SK-N-SH (cell line): ENCODE measurements around the gene RPL11. TPM values are rescaled to one million over a fixed set of nuclear protein-coding genes. Genes with fewer than 3 reads are reported as not detected.

Source experiments
- CTCF ChIA-PET: fragments of 300-600, 350-600 bp; formaldehyde crosslinking; extraction: SDS; loops from one replicate; lab custom pipeline; 2021; lab: Yijun Ruan, JAX
- POLR2A ChIA-PET: fragments of 350-600 bp; sonication (Branson Sonifier 250); formaldehyde crosslinking; extraction: SDS; loops from one replicate; lab custom pipeline; 2020; ENCODE audit warnings: antibody characterized with exemption, inconsistent platforms; lab: Yijun Ruan, JAX
- DNase-seq: peaks from one replicate; pipeline ENCODE4 v3.0.0; 2012
- H2AFZ ChIP-seq: fragments of 200-600 bp; sonication (generic); 2 replicates; pipeline ENCODE4 v1.8.1; 2016; ENCODE audit warnings: antibody characterized with exemption, mild to moderate bottlenecking, low read depth
- H3F3A ChIP-seq: fragments of 200-600 bp; sonication (generic); replicated peaks from 2 replicates; pipeline ENCODE3; 2016; ENCODE audit warnings: antibody characterized with exemption, mild to moderate bottlenecking; ENCODE audit not compliant: insufficient read depth
- H3K27ac ChIP-seq, 2 experiments: fragments of 200-500 bp in 1 of 2; fragments of 200-600 bp in 1 of 2; sonication (Bioruptor generic) in 1 of 2; sonication (generic), shearing (Covaris generic) in 1 of 2; 2 replicates each; pipeline versions ENCODE4 v1.5.1 to v1.6.1; 2014 to 2016; ENCODE audit warnings: low read depth in 2 of 2, inconsistent platforms in 1 of 2, low read length in 1 of 2, mild to moderate bottlenecking in 1 of 2, mixed read lengths in 1 of 2
- H3K27me3 ChIP-seq: fragments of 200-600 bp; sonication (generic), shearing (Covaris generic); 2 replicates; pipeline ENCODE4 v1.6.1; 2016; ENCODE audit warnings: mixed run types; ENCODE audit not compliant: insufficient read depth
- H3K36me3 ChIP-seq, 2 experiments: fragments of 200-500 bp in 1 of 2; fragments of 200-600 bp in 1 of 2; sonication (Bioruptor generic) in 1 of 2; sonication (generic) in 1 of 2; replicated peaks in 1 of 2; 2 replicates each; pipeline versions ENCODE3 to v1.5.1; 2014 to 2016; ENCODE audit warnings: low read length in 1 of 2, mild to moderate bottlenecking in 1 of 2; ENCODE audit not compliant: insufficient read depth in 2 of 2, control insufficient read depth in 1 of 2
- H3K4me1 ChIP-seq, 2 experiments: fragments of 200-500 bp in 1 of 2; fragments of 200-600 bp in 1 of 2; sonication (Bioruptor generic) in 1 of 2; sonication (generic), shearing (Covaris generic) in 1 of 2; 2 replicates each; pipeline versions ENCODE4 v1.5.1 to v1.6.1; 2014 to 2016; ENCODE audit warnings: low read depth in 1 of 2, low read length in 1 of 2, mixed run types in 1 of 2; ENCODE audit not compliant: insufficient read depth in 2 of 2, control insufficient read depth in 1 of 2
- H3K4me2 ChIP-seq: fragments of 200-600 bp; sonication (generic), shearing (Covaris generic); 2 replicates; pipeline ENCODE4 v1.6.1; 2017; ENCODE audit warnings: mixed run types
- H3K4me3 ChIP-seq, 2 experiments: fragments of 200-500 bp in 1 of 2; fragments of 200-600 bp in 1 of 2; sonication (Bioruptor generic) in 1 of 2; sonication (generic), shearing (Covaris generic) in 1 of 2; 2 replicates each; pipeline versions ENCODE4 v1.5.1 to v1.8.1; 2014 to 2016; ENCODE audit warnings: low read depth in 2 of 2, inconsistent platforms in 1 of 2, low read length in 1 of 2, mild to moderate bottlenecking in 1 of 2, mixed read lengths in 1 of 2, moderate library complexity in 1 of 2
- H3K79me2 ChIP-seq: fragments of 200-600 bp; sonication (generic); 2 replicates; pipeline ENCODE4 v1.8.1; 2017; ENCODE audit warnings: mild to moderate bottlenecking; ENCODE audit not compliant: insufficient read depth
- H3K9ac ChIP-seq: fragments of 200-600 bp; sonication (generic); 2 replicates; pipeline ENCODE4 v1.6.1; 2017; ENCODE audit warnings: mixed run types
- H3K9me2 ChIP-seq: fragments of 200-600 bp; sonication (generic); 2 replicates; pipeline ENCODE4 v1.6.1; 2017; ENCODE audit warnings: mixed run types
- H3K9me3 ChIP-seq: fragments of 200-600 bp; sonication (generic); 2 replicates; pipeline ENCODE4 v1.6.1; 2017; ENCODE audit warnings: mixed run types, mild to moderate bottlenecking, moderate library complexity
- H4K20me1 ChIP-seq: fragments of 200-600 bp; sonication (generic); 2 replicates; pipeline ENCODE4 v1.6.1; 2017; ENCODE audit warnings: mild to moderate bottlenecking, mixed run types; ENCODE audit not compliant: insufficient read depth
- EZH2phosphoT487 ChIP-seq: fragments of 200-600 bp; sonication (generic); IDR thresholded peaks from 2 replicates; pipeline ENCODE4 v1.6.1; 2017; ENCODE audit warnings: low read depth, mixed run types, mild to moderate bottlenecking, antibody characterized with exemption, moderate library complexity, borderline replicate concordance
- FOXJ3 ChIP-seq: sonication (generic); formaldehyde crosslinking; IDR thresholded peaks from 2 replicates; pipeline ENCODE4 v1.5.1; 2020; ENCODE audit warnings: mild to moderate bottlenecking, missing genetic modification reagents
- JUND ChIP-seq: IDR thresholded peaks from 2 replicates; pipeline ENCODE4 v1.4.0; 2012
- MEF2A ChIP-seq: IDR thresholded peaks from 2 replicates; pipeline ENCODE4 v1.4.0; 2012; ENCODE audit warnings: low read depth, borderline replicate concordance
- PBX3 ChIP-seq: IDR thresholded peaks from 2 replicates; pipeline ENCODE4; 2012
- POLR2AphosphoS5 ChIP-seq: IDR thresholded peaks from 2 replicates; pipeline ENCODE4 v1.6.1; 2012; ENCODE audit warnings: low read depth, low read length
- REST ChIP-seq: IDR thresholded peaks from 2 replicates; pipeline ENCODE4 v1.6.1; 2012; ENCODE audit warnings: mild to moderate bottlenecking, low read depth, low read length, moderate library complexity
- RFX5 ChIP-seq: IDR thresholded peaks from 2 replicates; pipeline ENCODE4 v1.6.1; 2012; ENCODE audit warnings: mild to moderate bottlenecking, improper control_type of control experiment, low read length
- RXRA ChIP-seq: IDR thresholded peaks from 2 replicates; pipeline ENCODE4 v1.4.0; 2012; ENCODE audit warnings: low read depth, mild to moderate bottlenecking, borderline replicate concordance
- SIN3A ChIP-seq: IDR thresholded peaks from 2 replicates; pipeline ENCODE4 v1.6.1; 2012; ENCODE audit warnings: low read depth, mild to moderate bottlenecking, low read length, moderate library complexity, borderline replicate concordance
- SMC3 ChIP-seq: IDR thresholded peaks from 2 replicates; pipeline ENCODE4 v1.6.1; 2012; ENCODE audit warnings: low read depth, low read length, improper control_type of control experiment
- TEAD4 ChIP-seq: IDR thresholded peaks from 2 replicates; pipeline ENCODE4 v1.4.0; 2012; ENCODE audit warnings: mild to moderate bottlenecking, borderline replicate concordance; ENCODE audit not compliant: insufficient read depth
- USF2 ChIP-seq: fragments of 150-350 bp; IDR thresholded peaks from 2 replicates; pipeline ENCODE4 v1.6.1; 2017; ENCODE audit warnings: antibody characterized with exemption, low read length, low read depth, borderline replicate concordance
- YY1 ChIP-seq: IDR thresholded peaks from 2 replicates; pipeline ENCODE4 v1.4.0; 2012; ENCODE audit warnings: low read depth, mild to moderate bottlenecking
- WGBS: methylation state at CpG from one replicate; pipeline ENCODE4 v1.1.6; 2017; ENCODE audit warnings: low lambda C conversion rate; 5-methylcytosine and 5-hydroxymethylcytosine counted together
- polyA plus RNA-seq, 3 experiments: library from polyadenylated mRNA; depleted of rRNA; stranded (reverse); fragments of >200 nt; gene quantifications; 2 replicates each; pipeline ENCODE4 v1.2.3, GENCODE V29; 2012
- TF ChIP-seq, protein P1 (sequence below): IDR thresholded peaks from 2 replicates; pipeline ENCODE4 v1.4.0; 2012; ENCODE audit warnings: low read depth, borderline replicate concordance
- TF ChIP-seq, protein P2 (sequence below): IDR thresholded peaks from 2 replicates; pipeline ENCODE4 v1.4.0; 2012; ENCODE audit warnings: low read depth
- TF ChIP-seq, protein P3 (sequence below): fragments of 200-600 bp; sonication (generic); IDR thresholded peaks from 2 replicates; pipeline ENCODE4 v1.6.1; 2017; ENCODE audit warnings: antibody characterized with exemption, mild to moderate bottlenecking, moderate library complexity

RPL11 gene
- polyA plus RNA-seq, 1 of the 3 experiments (the other 2 are of a cell fraction): 2,255 TPM

DNA sequence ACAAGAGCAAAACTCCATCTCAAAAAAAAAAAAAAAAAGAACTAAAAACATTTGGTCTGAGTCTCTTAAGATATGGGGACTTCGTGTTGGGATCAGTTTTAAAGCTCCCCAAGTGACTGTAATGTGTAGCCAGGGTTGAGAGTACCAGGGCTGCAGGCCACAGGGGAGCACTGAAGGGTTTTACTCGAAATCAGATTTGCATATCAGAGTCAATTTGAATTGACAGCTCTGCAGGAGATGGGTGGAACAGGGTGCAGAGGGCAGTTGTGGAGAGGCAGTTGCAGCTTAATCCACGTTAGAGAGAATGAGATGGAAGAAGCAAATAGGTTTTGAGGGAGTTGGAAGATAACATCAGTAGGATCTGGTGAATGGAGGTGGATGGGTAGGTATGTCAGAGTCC, 31.0 kb downstream of the RPL11 start:
- TF ChIP-seq EZH2phosphoT487: no peak
- no peak for TF ChIP-seq RFX5
- TF ChIP-seq, protein P1, sequence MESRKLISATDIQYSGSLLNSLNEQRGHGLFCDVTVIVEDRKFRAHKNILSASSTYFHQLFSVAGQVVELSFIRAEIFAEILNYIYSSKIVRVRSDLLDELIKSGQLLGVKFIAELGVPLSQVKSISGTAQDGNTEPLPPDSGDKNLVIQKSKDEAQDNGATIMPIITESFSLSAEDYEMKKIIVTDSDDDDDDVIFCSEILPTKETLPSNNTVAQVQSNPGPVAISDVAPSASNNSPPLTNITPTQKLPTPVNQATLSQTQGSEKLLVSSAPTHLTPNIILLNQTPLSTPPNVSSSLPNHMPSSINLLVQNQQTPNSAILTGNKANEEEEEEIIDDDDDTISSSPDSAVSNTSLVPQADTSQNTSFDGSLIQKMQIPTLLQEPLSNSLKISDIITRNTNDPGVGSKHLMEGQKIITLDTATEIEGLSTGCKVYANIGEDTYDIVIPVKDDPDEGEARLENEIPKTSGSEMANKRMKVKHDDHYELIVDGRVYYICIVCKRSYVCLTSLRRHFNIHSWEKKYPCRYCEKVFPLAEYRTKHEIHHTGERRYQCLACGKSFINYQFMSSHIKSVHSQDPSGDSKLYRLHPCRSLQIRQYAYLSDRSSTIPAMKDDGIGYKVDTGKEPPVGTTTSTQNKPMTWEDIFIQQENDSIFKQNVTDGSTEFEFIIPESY: no peak
- TF ChIP-seq YY1: no peak
- no peak for TF ChIP-seq SIN3A
- TF ChIP-seq, protein P2, sequence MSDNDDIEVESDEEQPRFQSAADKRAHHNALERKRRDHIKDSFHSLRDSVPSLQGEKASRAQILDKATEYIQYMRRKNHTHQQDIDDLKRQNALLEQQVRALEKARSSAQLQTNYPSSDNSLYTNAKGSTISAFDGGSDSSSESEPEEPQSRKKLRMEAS: no peak
- no peak for TF ChIP-seq RXRA
- no peak for TF ChIP-seq POLR2AphosphoS5
- TF ChIP-seq TEAD4: no peak
- TF ChIP-seq, protein P3, sequence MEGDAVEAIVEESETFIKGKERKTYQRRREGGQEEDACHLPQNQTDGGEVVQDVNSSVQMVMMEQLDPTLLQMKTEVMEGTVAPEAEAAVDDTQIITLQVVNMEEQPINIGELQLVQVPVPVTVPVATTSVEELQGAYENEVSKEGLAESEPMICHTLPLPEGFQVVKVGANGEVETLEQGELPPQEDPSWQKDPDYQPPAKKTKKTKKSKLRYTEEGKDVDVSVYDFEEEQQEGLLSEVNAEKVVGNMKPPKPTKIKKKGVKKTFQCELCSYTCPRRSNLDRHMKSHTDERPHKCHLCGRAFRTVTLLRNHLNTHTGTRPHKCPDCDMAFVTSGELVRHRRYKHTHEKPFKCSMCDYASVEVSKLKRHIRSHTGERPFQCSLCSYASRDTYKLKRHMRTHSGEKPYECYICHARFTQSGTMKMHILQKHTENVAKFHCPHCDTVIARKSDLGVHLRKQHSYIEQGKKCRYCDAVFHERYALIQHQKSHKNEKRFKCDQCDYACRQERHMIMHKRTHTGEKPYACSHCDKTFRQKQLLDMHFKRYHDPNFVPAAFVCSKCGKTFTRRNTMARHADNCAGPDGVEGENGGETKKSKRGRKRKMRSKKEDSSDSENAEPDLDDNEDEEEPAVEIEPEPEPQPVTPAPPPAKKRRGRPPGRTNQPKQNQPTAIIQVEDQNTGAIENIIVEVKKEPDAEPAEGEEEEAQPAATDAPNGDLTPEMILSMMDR: no peak
- H3F3A ChIP-seq: no peaks in the 10 kb centered on the region
- no peak overlapping the region for H3K4me2 ChIP-seq
- 0 out of 2 replicates have a peak, but pooled peaks cover 15% of the 10 kb centered on the region for H4K20me1 ChIP-seq
- peaks cover 0 to 3% of the 10 kb centered on the region in 2 experiments; a peak in 1 of 4 replicates for H3K4me1 ChIP-seq
- no peaks in the 10 kb centered on the region for H3K36me3 ChIP-seq
- H3K9ac ChIP-seq: no peak overlapping the region
- no peak overlapping the region for H2AFZ ChIP-seq
- no peaks in the 10 kb centered on the region for H3K9me2 ChIP-seq
- no peak for DNase-seq
- peaks cover 41% of the 10 kb centered on the region; the same call in 1 of the 2 replicates for H3K79me2 ChIP-seq
- ChIA-PET CTCF (no interaction called here), POLR2A (no interaction called here)
- no peaks in the 10 kb centered on the region for H3K27me3 ChIP-seq
- 88% methylated on average over 3 of the region's 3 CpGs for WGBS
- H3K9me3 ChIP-seq: no peaks in the 10 kb centered on the region
- H3K4me3 ChIP-seq: no peak overlapping the region
- H3K27ac ChIP-seq: no peak overlapping the region

DNA sequence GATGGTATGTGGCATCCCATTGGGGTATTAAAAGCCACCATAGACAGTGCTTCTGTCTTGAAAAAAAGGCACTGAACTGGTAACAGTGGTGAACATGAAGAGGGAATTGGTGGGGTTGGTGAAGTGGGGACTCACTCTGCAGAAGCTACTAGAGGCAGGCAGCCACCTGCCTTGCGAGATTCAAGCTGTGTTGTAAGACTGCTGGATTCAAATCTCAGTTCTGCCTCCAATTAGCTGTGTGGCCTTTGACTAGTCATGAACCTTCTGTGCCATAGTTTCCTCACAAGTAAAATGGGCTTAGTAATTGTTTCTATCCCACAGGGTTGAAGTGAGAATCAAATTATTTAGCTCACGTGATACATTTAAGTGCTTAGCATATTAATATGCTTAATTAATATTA, 35.1 kb downstream of the RPL11 start:
- Histone ChIP-seq H3K36me3 (no peaks in the 10 kb centered on the region), H4K20me1 (no peaks in the 10 kb centered on the region), H3K27ac (no peak overlapping the region), H3K4me1 (no peaks in the 10 kb centered on the region), H3K4me3 (no peak overlapping the region), H3K27me3 (no peaks in the 10 kb centered on the region), H3K9me2 (no peaks in the 10 kb centered on the region), H3K79me2 (peaks cover 25% of the 10 kb centered on the region; the same call in 1 of the 2 replicates), H3F3A (no peaks in the 10 kb centered on the region), H2AFZ (no peak overlapping the region), H3K9ac (no peak overlapping the region), H3K4me2 (no peak overlapping the region), H3K9me3 (no peaks in the 10 kb centered on the region)
- ChIA-PET POLR2A (no interaction called here), CTCF (interaction anchor here (1.5 kb wide), 1 partner anchor 8 kb away, joined by 4 read pairs; no protein-coding TSS in a partner anchor)
- WGBS: 95% methylated on average over 2 of the region's 2 CpGs
- DNase-seq: no peak
- TF ChIP-seq USF2 (no peak), TEAD4 (no peak), MEF2A (no peak), POLR2AphosphoS5 (no peak), REST (no peak), FOXJ3 (no peak), SMC3 (no peak), YY1 (no peak), PBX3 (no peak), JUND (no peak)
- TF ChIP-seq, protein P2: no peak
